IPS-NIHi11 (cell line): ENCODE measurements around the gene CES3.
"Not testable (repeated sequence)": the region's sequence is repeated elsewhere in the genome, so short reads cannot be mapped to it uniquely, and the experiment has no call there.

Experiments used
- DNase-seq: peaks from one replicate; pipeline ENCODE4 v3.0.0; 2012; ENCODE audit warnings: mixed read lengths, low spot score

CES3 gene

GRCh38 chr16:66926961-66927436 lies 34.1 kb upstream of the CES3 start:
- no peak for DNase-seq

- no peak for DNase-seq
Measured at GRCh38 chr16:66927918-66928649, 33.0 kb upstream of the CES3 start.

GRCh38 chr16:66928702-66929388 lies 32.2 kb upstream of the CES3 start:
- peak; percentile 59 for DNase-seq

- no peak for DNase-seq
Measured at GRCh38 chr16:66930189-66930588, 30.9 kb upstream of the CES3 start.

- DNase-seq, result no peak
Measured at GRCh38 chr16:66931665-66932064, 29.4 kb upstream of the CES3 start.

GRCh38 chr16:66932076-66932475 lies 29.0 kb upstream of the CES3 start:
- no peak for DNase-seq

GRCh38 chr16:66933776-66934137 lies 27.3 kb upstream of the CES3 start:
- DNase-seq, result no peak

- DNase-seq, result peak; percentile 98
Measured at GRCh38 chr16:66934138-66934838, 26.8 kb upstream of the CES3 start, which contains the start of gene CIAO2B. Gene CIAO2B, minus strand, starts transcription at chr16:66934402. Its CDS starts 38 bp downstream, at chr16:66934364.

GRCh38 chr16:66934839-66935313 lies 26.2 kb upstream of the CES3 start:
- not testable (repeated sequence) for DNase-seq

GRCh38 chr16:66935314-66936011 lies 25.6 kb upstream of the CES3 start, which contains the start of gene CES2:
Gene CES2, plus strand, starts transcription at chr16:66935516. Its CDS starts 120 bp downstream, at chr16:66935636.
- DNase-seq, result peak; percentile 56

- DNase-seq, result no peak
Measured at GRCh38 chr16:66936462-66936861, 24.6 kb upstream of the CES3 start.

- no peak for DNase-seq
Measured at GRCh38 chr16:66936889-66937554, 24.0 kb upstream of the CES3 start.

GRCh38 chr16:66937725-66938337 lies 23.2 kb upstream of the CES3 start:
- no peak for DNase-seq

GRCh38 chr16:66939366-66939765 lies 21.7 kb upstream of the CES3 start:
- DNase-seq, result no peak

- no peak for DNase-seq
Measured at GRCh38 chr16:66940236-66940635, 20.8 kb upstream of the CES3 start.

- no peak for DNase-seq
Measured at GRCh38 chr16:66942981-66943380, 18.1 kb upstream of the CES3 start.

- DNase-seq, result no peak
Measured at GRCh38 chr16:66943426-66944053, 17.5 kb upstream of the CES3 start.

- no peak for DNase-seq
Measured at GRCh38 chr16:66944054-66944441, 17.0 kb upstream of the CES3 start.

- not testable (repeated sequence) for DNase-seq
Measured at GRCh38 chr16:66944971-66945370, 16.1 kb upstream of the CES3 start.

GRCh38 chr16:66945939-66946338 lies 15.1 kb upstream of the CES3 start:
- no peak for DNase-seq
